PC-9 (cell line): Measurements from ENCODE around the gene CXCR6. TPM values are rescaled to one million over a fixed set of nuclear protein-coding genes. Genes with fewer than 3 reads are reported as not detected.
A peak's percentile ranks its signal among the peaks of the same experiment; 100 is the strongest.

ENCODE experiments used
- BruUV-seq: library from RNA; stranded (reverse); fragments of 400-500 nt; replicated peaks from 2 replicates; lab custom pipeline; 2021; lab: Mats Ljungman, UMichigan
- CTCF ChIA-PET: fragments of 300-600 bp; sonication (Branson Sonifier 250); formaldehyde crosslinking; loops from one replicate; lab custom pipeline; 2022; ENCODE audit warnings: antibody characterized with exemption; lab: Charles Lee
- POLR2A ChIA-PET: fragments of 300-600 bp; sonication (Branson Sonifier 250); formaldehyde crosslinking; loops from one replicate; lab custom pipeline; 2022; ENCODE audit warnings: antibody characterized with exemption; ENCODE audit not compliant: unreplicated experiment; lab: Charles Lee
- DNase-seq, 2 experiments: peaks; one replicate each; pipeline versions ENCODE4 v3.0.0 to v3.0.0-alpha.2; 2015 to 2022; ENCODE audit warnings: mixed read lengths in 1 of 2
- H2AFZ ChIP-seq: fragments of 200-600 bp; sonication (generic); 2 replicates; pipeline ENCODE4 v1.8.1; 2017; ENCODE audit warnings: antibody characterized with exemption
- H3F3A ChIP-seq: fragments of 200-600 bp; sonication (generic); 2 replicates; pipeline ENCODE4 v1.8.1; 2017; ENCODE audit warnings: antibody characterized with exemption, mild to moderate bottlenecking, low read depth; ENCODE audit not compliant: insufficient read depth
- H3K27ac ChIP-seq: fragments of 200-600 bp; sonication (generic); 2 replicates; pipeline ENCODE4 v1.6.1; 2016; ENCODE audit warnings: mixed run types
- H3K27me3 ChIP-seq: fragments of 200-600 bp; sonication (generic); 2 replicates; pipeline ENCODE4 v1.6.1; 2016; ENCODE audit warnings: low read depth, mixed run types; ENCODE audit not compliant: insufficient read depth
- H3K36me3 ChIP-seq: fragments of 200-600 bp; sonication (generic); 2 replicates; pipeline ENCODE4 v1.6.1; 2016; ENCODE audit warnings: low read depth, mixed run types
- H3K4me1 ChIP-seq: fragments of 200-600 bp; sonication (generic); replicated peaks from 2 replicates; pipeline ENCODE4 v1.6.1; 2016; ENCODE audit warnings: mixed run types; ENCODE audit not compliant: insufficient read depth
- H3K4me2 ChIP-seq: fragments of 200-600 bp; sonication (generic); 2 replicates; pipeline ENCODE4 v1.6.1; 2017; ENCODE audit warnings: mixed run types
- H3K4me3 ChIP-seq: fragments of 200-600 bp; sonication (generic); 2 replicates; pipeline ENCODE4 v1.6.1; 2016; ENCODE audit warnings: mixed run types
- H3K79me2 ChIP-seq: fragments of 200-600 bp; sonication (generic); 2 replicates; pipeline ENCODE4 v1.6.1; 2017; ENCODE audit warnings: low read depth, mixed run types
- H3K9me2 ChIP-seq: fragments of 200-600 bp; sonication (generic); 2 replicates; pipeline ENCODE4 v1.8.1; 2017; ENCODE audit warnings: mild to moderate bottlenecking; ENCODE audit not compliant: insufficient read depth
- H3K9me3 ChIP-seq: fragments of 200-600 bp; sonication (generic); 2 replicates; pipeline ENCODE4 v1.8.1; 2016; ENCODE audit warnings: low read depth; ENCODE audit not compliant: insufficient read depth
- H4K20me1 ChIP-seq: fragments of 200-600 bp; sonication (generic); 2 replicates; pipeline ENCODE4 v1.8.1; 2017; ENCODE audit not compliant: insufficient read depth
- CTCF ChIP-seq: fragments of 200-600 bp; sonication (generic); conservative IDR thresholded peaks from 2 replicates; pipeline ENCODE4 v1.6.1; 2017; ENCODE audit warnings: mixed run types, antibody characterized with exemption, mild to moderate bottlenecking, moderate library complexity
- EZH2 ChIP-seq: fragments of 200-600 bp; sonication (generic); IDR thresholded peaks from 2 replicates; pipeline ENCODE4 v1.8.0; 2017; ENCODE audit warnings: antibody characterized with exemption, low read depth
- intact Hi-C: fragments of 100-400 bp; cut with micrococcal nuclease; formaldehyde crosslinking; loops from one replicate; pipeline ENCODE4 v1.10.0; 2022; ENCODE audit not compliant: unreplicated experiment
- total RNA-seq: library from RNA; stranded (reverse); gene quantifications from 2 replicates; pipeline ENCODE4 v1.2.3, GENCODE V29; 2021

CXCR6 gene
- total RNA-seq, 1 experiment from 2014 or later, result 0.74 TPM

- Histone ChIP-seq H3K36me3 (0 out of 2 replicates have a peak, but pooled peaks cover under 1% of the 10 kb centered on the region), H4K20me1 (no peaks in the 10 kb centered on the region), H3K4me2 (no peak overlapping the region), H3K9me3 (no peaks in the 10 kb centered on the region), H3K79me2 (no peaks in the 10 kb centered on the region), H3K27me3 (no peaks in the 10 kb centered on the region), H3K4me3 (no peak overlapping the region), H3K9me2 (no peaks in the 10 kb centered on the region), H3F3A (no peaks in the 10 kb centered on the region), H3K4me1 (no peaks in the 10 kb centered on the region), H3K27ac (no peak overlapping the region), H2AFZ (no peak overlapping the region)
- CTCF ChIA-PET, result interaction anchor here (0.6 kb wide), 3 partner anchors 81 to 418 kb away, joined by 3 to 6 read pairs (median 5); no protein-coding TSS in a partner anchor
- POLR2A ChIA-PET, result no interaction called here
- intact Hi-C loops, result loop anchor here (2.0 to 5.0 kb wide), 2 partner anchors 168 to 417 kb away; no protein-coding TSS in a partner anchor
- TF ChIP-seq CTCF (peak; percentile 77), EZH2 (no peak)
- peak in 1 of 2 experiments; percentile 52 for DNase-seq
- BruUV-seq, result no TSS peak
These were observed 14.1 kb upstream of the CXCR6 start for GRCh38 chr3:45929042-45929679.

GRCh38 chr3:45931496-45931895 lies 11.8 kb upstream of the CXCR6 start:
- intact Hi-C loops, result loop anchor here (5.0 to 10.0 kb wide), 2 partner anchors 89 to 897 kb away; partner anchors contain the start of gene LZTFL1
- no peaks in the 10 kb centered on the region for H3K4me1 ChIP-seq
- no peak for DNase-seq
- POLR2A ChIA-PET, result no interaction called here
- no peak for TF ChIP-seq CTCF
- no peak for TF ChIP-seq EZH2
- no peaks in the 10 kb centered on the region for H3K9me2 ChIP-seq
- peaks cover 11% of the 10 kb centered on the region for H3K36me3 ChIP-seq
- no peak overlapping the region for H3K4me3 ChIP-seq
- H3K27ac ChIP-seq, result no peak overlapping the region
- H2AFZ ChIP-seq, result no peak overlapping the region
- no TSS peak for BruUV-seq
- H3K9me3 ChIP-seq, result no peaks in the 10 kb centered on the region
- CTCF ChIA-PET, result interaction anchor here (0.6 kb wide), 2 partner anchors 16 to 137 kb away, joined by 4 to 5 read pairs; no protein-coding TSS in a partner anchor
- H3K79me2 ChIP-seq, result no peaks in the 10 kb centered on the region
- no peaks in the 10 kb centered on the region for H3K27me3 ChIP-seq
- H3K4me2 ChIP-seq, result no peak overlapping the region
- H4K20me1 ChIP-seq, result no peaks in the 10 kb centered on the region
- H3F3A ChIP-seq, result no peaks in the 10 kb centered on the region

GRCh38 chr3:45932112-45932511 lies 11.2 kb upstream of the CXCR6 start:
- Histone ChIP-seq H3K9me3 (no peaks in the 10 kb centered on the region), H2AFZ (no peak overlapping the region), H3K4me1 (no peaks in the 10 kb centered on the region), H3K27me3 (no peaks in the 10 kb centered on the region), H3K36me3 (peaks cover 11% of the 10 kb centered on the region), H3F3A (no peaks in the 10 kb centered on the region), H4K20me1 (no peaks in the 10 kb centered on the region), H3K4me3 (no peak overlapping the region), H3K9me2 (no peaks in the 10 kb centered on the region), H3K27ac (no peak overlapping the region), H3K4me2 (no peak overlapping the region), H3K79me2 (no peaks in the 10 kb centered on the region)
- DNase-seq, result no peak
- ChIA-PET POLR2A (no interaction called here), CTCF (no interaction called here)
- intact Hi-C loops, result loop anchor here (5.0 to 10.0 kb wide), 2 partner anchors 90 to 897 kb away; partner anchors contain the start of gene LZTFL1
- BruUV-seq, result no TSS peak
- TF ChIP-seq EZH2, result no peak
- no peak for TF ChIP-seq CTCF
